ENCODE measurements around the gene CDK11A.

- TF ChIP-seq CTCF (IDR thresholded peaks at IDR 0.05) (peak; percentile 32; the same call in 2 of the 3 replicates), POLR2A (IDR thresholded peaks at IDR 0.05; ENCODE audit: low read length) (no peak), EHF (CRISPR knock-in tag; IDR thresholded peaks at IDR 0.05) (no peak), JUNB (IDR thresholded peaks at IDR 0.05) (no peak)
These were observed 58.3 kb downstream of the CDK11A start for GRCh38 chr1:1665815-1666251.

Data from A549 (cell line).